Dedifferentiated amniotic fluid mesenchymal stem cell (primary cell): ENCODE measurements around the gene PHRF1.

Experiments used
- DNase-seq: peaks from one replicate; pipeline ENCODE4 v3.0.0-alpha.2; 2016; ENCODE audit errors: extremely low spot score

PHRF1 gene

GRCh38 chr11:616320-617198, 40.3 kb downstream of the PHRF1 start:
- DNase-seq = no peak

- no peak for DNase-seq
These were observed 41.1 kb downstream of the PHRF1 start for GRCh38 chr11:617199-617911.

DNA sequence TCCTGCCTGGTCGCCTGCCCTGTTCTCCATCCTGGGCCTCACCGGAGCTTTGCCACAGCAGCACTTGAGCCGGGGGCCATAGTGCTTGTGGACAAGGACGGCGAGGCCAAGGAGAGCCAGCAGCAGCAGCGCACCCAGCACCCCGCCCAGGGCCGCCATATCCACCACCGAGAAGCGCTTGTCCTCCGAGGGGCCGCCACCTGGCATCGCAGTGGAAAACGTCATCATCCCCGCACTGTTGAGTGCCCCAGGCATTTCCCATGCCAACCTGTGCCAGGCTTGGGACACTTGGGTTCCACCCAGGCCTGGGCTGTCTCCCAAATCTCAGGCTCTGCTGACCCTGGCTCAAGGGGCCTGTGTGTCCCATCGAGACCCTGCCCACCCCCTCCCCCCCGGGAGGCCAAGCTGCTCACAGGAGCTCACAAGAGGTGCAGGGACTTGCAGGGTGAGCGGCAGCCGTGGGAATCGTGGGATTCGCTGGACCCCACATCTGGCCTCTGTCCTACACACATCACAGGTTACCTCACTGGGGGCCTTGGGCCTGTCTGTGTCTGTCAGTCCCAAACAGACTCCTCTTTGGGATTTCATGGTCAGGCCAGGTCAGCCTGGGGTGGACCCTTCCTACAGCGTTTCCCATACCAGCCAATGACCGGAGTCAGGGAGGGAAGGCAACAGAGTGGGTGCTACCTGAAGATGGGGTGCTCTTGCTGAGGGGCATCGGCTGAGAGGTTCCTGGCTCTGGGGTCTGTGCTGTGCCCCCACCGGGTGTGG, 41.8 kb downstream of the PHRF1 start:
- no peak for DNase-seq

DNA sequence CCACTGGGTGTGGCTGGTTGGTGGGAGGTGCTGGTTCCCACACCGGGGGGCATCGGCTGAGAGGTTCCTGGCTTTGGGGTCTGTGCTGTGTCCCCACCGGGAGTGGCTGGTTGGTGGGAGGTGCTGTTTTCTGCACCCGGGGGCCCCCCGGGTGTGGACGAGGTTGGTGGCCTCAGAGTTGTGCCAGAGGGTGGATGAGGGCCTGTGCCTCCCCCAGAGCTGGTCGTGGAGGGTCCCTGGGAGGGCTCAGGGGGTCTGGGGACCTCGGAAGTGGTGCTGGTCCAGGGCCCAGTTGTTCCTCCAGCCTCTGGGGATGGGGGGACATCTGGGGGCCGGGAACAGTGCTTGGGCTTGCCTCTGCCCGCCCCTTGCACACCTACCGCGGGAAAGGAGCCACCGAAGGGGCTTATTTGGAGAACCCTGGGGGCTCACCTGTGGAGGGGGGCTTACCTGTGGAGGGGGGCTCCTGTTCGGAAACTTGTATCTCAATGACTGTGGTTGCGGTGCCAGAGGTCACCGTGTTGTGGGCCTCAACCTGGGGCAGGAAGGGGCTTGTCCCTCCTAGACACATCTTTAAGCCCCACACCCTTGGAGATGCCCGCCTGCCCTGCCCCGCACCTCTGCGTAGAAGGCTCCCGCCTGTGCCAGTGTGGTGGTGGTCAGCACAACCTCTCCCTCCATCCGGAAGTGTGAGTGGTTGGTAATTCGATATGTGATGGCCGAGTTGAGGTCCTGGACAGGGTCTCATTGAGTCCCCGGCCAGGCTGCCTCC, 42.8 kb downstream of the PHRF1 start:
- DNase-seq = no peak

DNA sequence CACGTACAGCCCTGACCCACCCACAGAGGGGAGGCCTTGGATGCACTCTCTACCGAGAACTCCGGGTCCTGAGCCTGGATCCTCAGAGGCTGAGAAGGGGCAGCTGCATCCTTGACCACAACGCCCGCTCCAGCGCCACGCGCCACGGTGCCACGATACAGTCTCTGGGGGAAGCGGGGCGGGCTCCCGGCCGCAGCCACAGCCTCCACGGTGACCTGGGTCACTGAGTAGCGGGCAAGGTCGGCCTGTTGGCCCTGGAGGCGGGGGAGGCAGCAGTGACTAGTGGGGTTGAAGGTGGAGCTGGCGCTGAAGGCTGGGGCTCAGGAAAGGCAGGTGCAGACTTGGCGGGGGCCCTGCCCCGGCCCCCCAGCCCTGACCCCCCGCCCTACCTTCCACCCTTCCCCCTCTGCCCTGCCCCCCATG, 43.4 kb downstream of the PHRF1 start:
- no peak for DNase-seq

DNA sequence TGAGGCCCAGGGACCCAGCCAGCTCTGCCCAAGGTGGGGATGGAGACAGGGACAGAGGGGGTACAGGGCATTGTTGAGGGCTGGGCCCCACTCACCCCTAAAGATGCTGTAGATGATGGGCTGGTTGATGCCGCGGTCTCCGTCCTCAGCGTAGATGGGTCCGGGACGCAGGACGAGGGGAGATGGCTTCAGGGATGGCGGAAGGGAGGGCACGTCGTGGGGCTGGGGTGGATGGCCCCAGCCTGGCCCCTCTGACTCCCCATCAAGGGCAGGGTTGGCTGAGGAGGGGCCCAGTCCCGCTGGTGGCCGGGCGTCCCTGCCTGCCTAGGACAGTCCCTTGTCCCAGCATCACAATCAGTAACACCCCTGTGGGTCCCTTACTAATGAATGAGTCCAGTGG, 43.9 kb downstream of the PHRF1 start:
- DNase-seq = no peak

DNA sequence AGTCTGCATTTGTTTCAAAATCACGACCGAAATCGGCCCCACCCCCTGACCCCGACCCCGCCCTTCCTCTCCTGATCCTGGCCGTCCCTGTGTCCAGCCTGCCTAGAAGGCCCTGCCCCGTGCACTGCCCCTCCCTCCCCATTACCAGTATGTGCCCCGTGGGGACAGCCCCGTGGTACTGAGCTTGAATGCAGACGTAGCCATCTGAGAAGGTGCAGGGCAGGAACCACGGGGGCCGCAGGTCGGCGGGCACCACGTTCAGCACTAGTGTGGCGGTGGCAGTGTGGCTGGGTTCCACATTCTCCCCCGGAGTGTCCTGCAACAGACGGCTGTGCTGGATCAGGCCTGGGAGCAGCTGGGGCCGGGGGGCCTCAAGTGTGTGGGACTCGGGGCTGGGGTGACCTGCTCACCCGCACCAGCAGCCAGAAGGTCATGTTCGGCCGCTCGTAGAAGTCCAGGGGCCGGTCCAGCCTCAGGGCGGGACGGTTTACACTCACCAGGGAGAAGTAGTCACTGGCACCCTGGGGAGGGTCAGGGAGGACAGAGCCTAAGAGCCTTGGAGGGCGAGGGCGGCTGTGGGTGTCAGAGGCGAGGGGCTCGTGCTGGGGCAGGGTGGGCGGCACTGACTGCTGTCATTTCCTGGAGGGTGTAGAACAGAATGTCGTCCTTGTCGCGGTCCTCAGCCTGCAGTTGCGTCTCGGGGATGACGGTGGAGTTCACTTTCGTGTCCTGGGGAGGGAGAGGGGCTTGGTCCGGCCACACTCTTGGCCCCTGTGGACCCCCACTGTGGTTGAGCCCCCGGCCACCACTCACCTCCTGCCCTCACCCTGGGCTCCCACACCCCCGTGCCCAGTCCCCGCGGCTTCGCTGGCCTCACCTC, 44.9 kb downstream of the PHRF1 start:
- DNase-seq = no peak

DNA sequence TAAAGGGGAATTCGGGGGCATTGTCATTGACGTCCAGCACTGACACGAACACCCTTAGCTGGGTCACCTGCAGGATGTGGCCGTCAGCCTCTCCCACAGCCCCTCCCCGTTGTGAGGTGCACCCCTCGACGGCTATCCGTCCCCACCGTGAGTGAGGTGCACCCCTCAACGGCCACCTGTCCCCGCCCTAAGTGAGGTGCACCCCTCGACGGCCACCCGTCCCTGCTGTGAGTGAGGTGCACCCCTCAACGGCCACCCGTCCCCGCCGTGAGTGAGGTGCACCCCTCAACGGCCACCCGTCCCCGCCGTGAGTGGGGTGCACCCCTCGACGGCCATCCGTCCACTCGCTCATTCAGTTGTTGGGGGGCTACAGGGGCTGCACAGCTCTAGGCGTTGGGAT, 45.6 kb downstream of the PHRF1 start:
- no peak for DNase-seq

GRCh38 chr11:623349-623869, 47.1 kb downstream of the PHRF1 start:
- DNase-seq = no peak

DNA sequence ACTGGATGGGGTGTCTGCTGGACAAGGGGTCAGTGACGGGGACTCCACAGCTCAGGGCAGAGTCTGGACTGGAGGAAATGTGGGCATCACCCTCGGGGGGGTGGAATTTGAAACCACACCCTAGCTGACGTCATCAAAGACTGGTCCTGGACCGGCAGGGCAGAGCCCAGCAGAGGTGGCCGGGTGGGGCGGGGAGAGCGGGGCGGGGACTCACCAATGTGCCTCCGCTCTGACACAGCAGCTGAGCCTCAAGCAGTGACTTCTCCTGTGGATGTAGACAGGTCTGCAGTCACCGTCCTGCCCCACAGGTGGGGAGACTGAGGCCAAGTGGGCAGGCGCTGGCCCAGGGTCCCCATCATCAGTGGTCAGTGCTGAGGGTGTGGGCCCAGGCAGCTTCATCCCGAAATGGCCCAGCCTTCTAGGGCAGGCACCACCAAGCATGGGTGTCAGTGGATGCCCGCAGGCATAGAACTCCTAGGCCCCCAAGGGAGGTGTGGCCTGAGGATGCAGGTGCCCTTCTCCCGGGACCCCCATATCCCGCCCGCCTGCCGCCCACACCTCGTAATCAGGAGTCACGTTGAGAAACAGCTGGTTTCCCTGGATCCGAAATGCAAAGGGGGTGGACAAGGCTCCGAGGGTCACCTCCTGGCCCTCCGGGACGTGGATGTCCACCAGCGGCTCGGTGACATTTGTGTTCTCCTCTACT, 47.9 kb downstream of the PHRF1 start:
- no peak for DNase-seq

GRCh38 chr11:624705-625635, 48.7 kb downstream of the PHRF1 start, which contains the start of gene CDHR5:
Gene CDHR5 (minus strand): TSS chr11:624955. CDS start chr11:624902, 53 bp downstream.
- DNase-seq = no peak

DNA sequence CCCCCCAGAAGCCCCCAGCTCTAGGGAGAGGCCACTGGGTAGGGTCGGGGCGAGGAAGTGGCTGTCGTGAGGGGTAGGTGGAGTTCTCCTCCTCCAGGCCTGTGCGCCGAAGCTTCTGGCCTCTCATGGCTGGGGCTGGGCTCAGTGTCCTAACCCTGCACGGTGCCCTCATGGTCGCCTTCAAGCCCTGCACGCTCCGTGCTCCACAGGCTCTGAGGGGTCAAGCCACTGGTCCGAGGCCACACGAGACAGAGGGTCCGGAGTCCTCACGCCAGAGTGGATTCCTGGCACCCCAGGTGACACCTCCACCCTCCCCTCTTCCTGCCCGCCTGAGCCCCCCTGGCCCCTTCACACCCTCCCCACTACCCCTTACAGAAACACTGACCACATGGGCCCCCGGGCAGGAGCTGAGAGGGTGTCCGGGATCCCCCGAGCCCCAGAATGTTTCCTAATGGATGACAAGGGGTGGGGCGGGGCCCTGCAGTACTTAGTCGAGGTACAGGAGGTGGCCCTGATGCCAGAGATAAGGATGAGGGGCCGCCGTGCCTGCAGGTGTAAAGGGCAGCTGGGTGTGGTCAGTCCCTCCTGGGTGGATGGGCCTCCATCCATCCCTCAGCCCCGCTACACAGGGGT, 49.5 kb downstream of the PHRF1 start:
- no peak for DNase-seq

GRCh38 chr11:626475-627307, 50.4 kb downstream of the PHRF1 start, which contains the start of gene SCT:
Gene SCT (minus strand): TSS chr11:627181. CDS start chr11:627143, 38 bp downstream.
- DNase-seq = no peak

DNA sequence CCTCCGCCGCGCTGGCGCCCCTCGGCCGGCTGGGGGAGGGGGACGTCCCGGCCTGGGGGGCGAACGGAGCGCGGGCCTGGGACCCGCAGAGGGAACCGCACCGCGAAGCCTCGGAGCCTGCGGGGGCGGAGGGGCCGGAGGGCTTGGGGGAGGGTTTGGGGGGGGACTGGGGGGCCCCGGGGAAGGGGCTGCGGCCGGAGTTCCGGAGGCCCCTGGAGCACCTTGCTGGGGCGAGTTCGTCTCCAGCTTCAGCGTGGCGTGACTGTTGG, 51.0 kb downstream of the PHRF1 start:
- no peak for DNase-seq

DNA sequence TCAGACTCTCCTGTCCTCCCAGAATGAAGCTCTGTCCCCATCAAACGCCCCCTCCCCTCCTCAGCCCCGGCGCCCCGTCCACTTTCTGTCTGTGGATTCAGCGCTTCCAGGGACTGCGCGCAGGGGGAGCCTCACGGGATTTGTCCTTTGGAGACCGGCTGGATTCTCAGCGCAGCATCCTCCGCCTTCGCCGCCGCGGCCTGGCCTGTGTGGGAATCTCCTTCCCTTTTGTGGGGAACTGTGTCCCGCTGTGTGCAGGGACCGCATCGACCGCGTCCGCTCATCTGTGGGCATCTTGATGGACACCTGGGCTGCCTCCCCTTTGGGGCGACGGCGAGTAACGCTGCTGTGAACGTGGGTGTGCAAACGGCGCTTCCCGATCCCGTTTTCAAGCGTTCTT, 51.8 kb downstream of the PHRF1 start:
- DNase-seq = no peak

GRCh38 chr11:629237-629583, 52.9 kb downstream of the PHRF1 start:
- DNase-seq = no peak

GRCh38 chr11:630871-631270, 54.6 kb downstream of the PHRF1 start:
- DNase-seq = no peak
